Neutrophil (primary cell): Measurements from ENCODE around the gene ADAM8.

Experiments used
- H3K27ac ChIP-seq: fragments of 200-600 bp; sonication (generic); 2 replicates; pipeline ENCODE4 v1.5.1; 2016; ENCODE audit warnings: mild to moderate bottlenecking, moderate library complexity
- H3K27me3 ChIP-seq: fragments of 200-600 bp; sonication (generic); 2 replicates; pipeline ENCODE4 v1.6.0; 2016; ENCODE audit warnings: mild to moderate bottlenecking
- H3K36me3 ChIP-seq: fragments of 200-600 bp; sonication (generic); 2 replicates; pipeline ENCODE4 v1.5.1; 2017
- H3K4me1 ChIP-seq, 2 experiments: fragments of 200-600 bp in 1 of 2; sonication (generic) in 1 of 2; 1 replicate in 1 of 2; 2 replicates in 1 of 2; pipeline versions ENCODE4 v1.5.1 to v1.6.1; 2013 to 2016; ENCODE audit warnings: low read depth in 1 of 2, low read length in 1 of 2, mild to moderate bottlenecking in 1 of 2, moderate library complexity in 1 of 2; ENCODE audit not compliant: control insufficient read depth in 1 of 2, insufficient read depth in 1 of 2
- H3K4me3 ChIP-seq, 2 experiments: fragments of 200-600 bp in 1 of 2; sonication (generic) in 1 of 2; 1 replicate in 1 of 2; 2 replicates in 1 of 2; pipeline ENCODE4 v1.5.1; 2013 to 2016; ENCODE audit warnings: low read depth in 1 of 2, low read length in 1 of 2, mild to moderate bottlenecking in 1 of 2, moderate library complexity in 1 of 2
- H3K9me3 ChIP-seq: fragments of 200-600 bp; sonication (generic); 2 replicates; pipeline ENCODE4 v1.5.1; 2016
- TF ChIP-seq, protein P1 (sequence below): fragments of 200-600 bp; sonication (generic); IDR thresholded peaks from 2 replicates; pipeline ENCODE4 v1.5.1; 2016; ENCODE audit warnings: antibody characterized with exemption

The ADAM8 gene

DNA sequence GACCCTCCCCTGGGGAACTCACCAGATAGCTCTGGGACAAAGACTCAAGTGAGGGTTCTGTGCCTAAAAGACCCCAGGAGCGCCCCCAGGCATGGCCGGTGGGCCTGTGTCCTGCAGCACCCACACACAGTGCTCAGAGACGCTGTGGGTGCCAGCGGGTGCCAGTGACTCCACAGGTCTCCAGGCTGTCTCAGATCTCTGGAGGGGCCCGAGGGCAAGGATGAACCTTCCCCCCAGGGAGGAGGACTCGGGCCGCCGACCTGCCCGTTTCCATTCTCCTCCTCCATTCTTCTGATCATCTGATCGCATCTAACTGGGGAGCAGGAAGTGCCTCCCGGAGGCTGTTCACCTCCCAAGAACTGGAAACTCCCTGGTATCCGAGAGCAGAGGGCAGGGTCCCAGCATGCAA lies 980 bp downstream of the ADAM8 start:
- Histone ChIP-seq H3K27ac (peak overlapping the region; percentile 100), H3K9me3 (no peaks in the 10 kb centered on the region), H3K36me3 (peaks cover 47% of the 10 kb centered on the region), H3K4me1 (peaks cover 56 to 57% of the 10 kb centered on the region in 2 experiments), H3K27me3 (no peaks in the 10 kb centered on the region), H3K4me3 (peak overlapping the region; percentile 96 to 100)
- TF ChIP-seq, protein P1, sequence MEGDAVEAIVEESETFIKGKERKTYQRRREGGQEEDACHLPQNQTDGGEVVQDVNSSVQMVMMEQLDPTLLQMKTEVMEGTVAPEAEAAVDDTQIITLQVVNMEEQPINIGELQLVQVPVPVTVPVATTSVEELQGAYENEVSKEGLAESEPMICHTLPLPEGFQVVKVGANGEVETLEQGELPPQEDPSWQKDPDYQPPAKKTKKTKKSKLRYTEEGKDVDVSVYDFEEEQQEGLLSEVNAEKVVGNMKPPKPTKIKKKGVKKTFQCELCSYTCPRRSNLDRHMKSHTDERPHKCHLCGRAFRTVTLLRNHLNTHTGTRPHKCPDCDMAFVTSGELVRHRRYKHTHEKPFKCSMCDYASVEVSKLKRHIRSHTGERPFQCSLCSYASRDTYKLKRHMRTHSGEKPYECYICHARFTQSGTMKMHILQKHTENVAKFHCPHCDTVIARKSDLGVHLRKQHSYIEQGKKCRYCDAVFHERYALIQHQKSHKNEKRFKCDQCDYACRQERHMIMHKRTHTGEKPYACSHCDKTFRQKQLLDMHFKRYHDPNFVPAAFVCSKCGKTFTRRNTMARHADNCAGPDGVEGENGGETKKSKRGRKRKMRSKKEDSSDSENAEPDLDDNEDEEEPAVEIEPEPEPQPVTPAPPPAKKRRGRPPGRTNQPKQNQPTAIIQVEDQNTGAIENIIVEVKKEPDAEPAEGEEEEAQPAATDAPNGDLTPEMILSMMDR, result peak; percentile 60

GRCh38 chr10:133274751-133275683 lies 1.7 kb downstream of the ADAM8 start:
- H3K36me3 ChIP-seq, result peaks cover 54% of the 10 kb centered on the region
- H3K4me3 ChIP-seq, result peak overlapping the region; percentile 96 to 100
- H3K4me1 ChIP-seq, result peaks cover 49 to 50% of the 10 kb centered on the region in 2 experiments
- TF ChIP-seq, protein P1, result peak; percentile 13
- H3K27ac ChIP-seq, result peak overlapping the region; percentile 100
- H3K9me3 ChIP-seq, result no peaks in the 10 kb centered on the region
- no peaks in the 10 kb centered on the region for H3K27me3 ChIP-seq

DNA sequence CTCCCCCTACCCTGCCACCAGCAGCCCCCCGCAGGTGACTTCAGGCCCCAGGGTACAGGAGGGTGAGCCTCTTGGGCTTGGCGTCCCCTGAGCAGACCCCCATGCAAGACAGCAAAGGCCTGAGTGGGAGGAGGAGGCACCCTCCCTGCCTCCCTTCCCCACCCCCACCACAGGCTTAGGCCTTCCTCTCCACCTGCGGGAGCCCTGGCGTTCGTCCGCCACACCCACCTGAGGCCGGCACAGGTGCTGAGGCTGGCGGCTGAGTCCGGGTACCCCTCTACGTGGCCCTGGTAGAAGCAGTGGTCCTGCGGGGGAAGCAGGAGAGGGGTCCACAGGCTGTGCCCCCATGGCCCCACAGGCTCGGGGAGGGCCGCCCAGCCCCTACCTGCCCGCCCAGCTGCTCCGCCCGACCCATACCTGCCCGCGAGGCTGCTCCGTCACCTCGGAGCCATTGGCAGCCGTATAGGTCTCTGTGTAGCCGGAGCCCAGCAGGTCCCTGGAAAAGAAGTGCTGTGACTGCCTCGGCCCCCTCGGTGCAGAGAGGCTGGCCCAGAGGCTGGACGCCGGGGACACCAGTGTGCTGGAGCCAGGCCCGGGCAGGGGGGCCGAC lies 3.0 kb downstream of the ADAM8 start:
- Histone ChIP-seq H3K9me3 (no peaks in the 10 kb centered on the region), H3K4me3 (peak overlapping the region; percentile 96 to 100), H3K27ac (peak overlapping the region; percentile 100), H3K4me1 (peaks cover 36 to 37% of the 10 kb centered on the region in 2 experiments), H3K36me3 (peaks cover 68% of the 10 kb centered on the region), H3K27me3 (no peaks in the 10 kb centered on the region)
- TF ChIP-seq, protein P1, result no peak

DNA sequence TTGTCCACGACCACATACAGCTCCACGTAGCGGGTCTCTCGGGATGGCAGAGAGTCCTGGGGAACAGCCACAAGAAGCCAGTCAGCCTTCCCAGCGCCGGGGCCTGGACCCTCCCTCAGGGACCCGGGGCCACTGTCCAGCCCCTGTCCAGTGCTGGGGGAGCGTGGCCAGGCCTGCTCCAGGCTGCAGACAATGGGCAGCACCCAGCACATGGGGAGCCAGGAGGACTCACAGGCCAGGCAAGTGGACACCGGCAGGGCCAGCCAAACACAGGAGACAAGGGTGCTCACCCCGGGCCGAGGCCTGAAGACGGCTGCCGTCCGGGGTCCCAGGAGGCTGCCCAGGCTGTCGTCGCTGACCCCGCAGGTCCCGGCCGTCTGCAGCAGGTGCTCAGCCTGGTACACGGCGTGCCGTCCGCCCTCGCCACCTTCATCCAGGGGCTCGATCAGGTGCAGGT lies 3.7 kb downstream of the ADAM8 start:
- Histone ChIP-seq H3K4me3 (no peak overlapping the region), H3K27ac (peak overlapping the region; percentile 100), H3K4me1 (peaks cover 30 to 31% of the 10 kb centered on the region in 2 experiments), H3K36me3 (peaks cover 74% of the 10 kb centered on the region), H3K9me3 (no peaks in the 10 kb centered on the region), H3K27me3 (no peaks in the 10 kb centered on the region)
- TF ChIP-seq, protein P1, result no peak

GRCh38 chr10:133272301-133272963 lies 4.2 kb downstream of the ADAM8 start:
- peaks cover 80% of the 10 kb centered on the region for H3K36me3 ChIP-seq
- peaks cover 24 to 25% of the 10 kb centered on the region in 2 experiments for H3K4me1 ChIP-seq
- TF ChIP-seq, protein P1, result no peak
- no peak overlapping the region for H3K4me3 ChIP-seq
- no peaks in the 10 kb centered on the region for H3K27me3 ChIP-seq
- no peaks in the 10 kb centered on the region for H3K9me3 ChIP-seq
- H3K27ac ChIP-seq, result peak overlapping the region; percentile 100
